Measurements from ENCODE around the gene ATP12A.

DNA sequence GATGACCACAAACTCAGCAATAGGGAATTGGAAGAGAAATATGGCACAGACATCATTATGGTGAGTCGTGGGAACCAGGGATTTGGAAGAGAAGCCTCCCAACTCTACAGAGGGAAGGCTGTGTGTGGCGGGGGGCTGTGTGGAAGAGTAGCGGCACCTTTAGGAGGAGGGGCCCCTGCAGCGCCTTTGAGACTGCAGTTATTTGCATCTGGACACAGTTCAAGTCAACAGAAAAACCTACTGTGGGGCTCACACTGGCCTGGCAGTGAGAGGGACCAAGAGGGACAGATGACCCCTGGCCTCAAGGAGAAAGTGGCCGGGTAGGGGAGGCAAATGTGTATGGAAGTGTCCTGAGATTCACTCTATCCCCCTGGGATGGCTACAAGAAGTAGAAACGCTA lies 5.1 kb downstream of the ATP12A start:
- TF ChIP-seq POLR2A (IDR thresholded peaks at IDR 0.05) = no peak
- TF ChIP-seq CTCF (IDR thresholded peaks at IDR 0.05) = no peak

Data from thyroid gland (tissue), 4 donors.